Transverse colon (tissue), 4 donors: ENCODE measurements around the gene SERPINB5.

Experiments
- EP300 ChIP-seq: sonication (generic); formaldehyde crosslinking; IDR thresholded peaks from one replicate; pipeline ENCODE4 v1.6.1; 2017; ENCODE audit warnings: antibody characterized with exemption, low read depth
- POLR2A ChIP-seq: fragments of 450-650 bp; IDR thresholded peaks from one replicate; pipeline ENCODE4 v1.6.1; 2016; ENCODE audit warnings: antibody characterized with exemption, mild to moderate bottlenecking, moderate library complexity
- POLR2AphosphoS5 ChIP-seq, 3 donors: sonication (generic); formaldehyde crosslinking; IDR thresholded peaks; one replicate each; pipeline ENCODE4 v1.6.1; 2016; ENCODE audit warnings: antibody characterized with exemption in 3 of 3
- TF ChIP-seq, protein P1 (sequence below), 5 experiments: fragments of 200-600 bp in 3 of 5; fragments of 450-650 bp in 2 of 5; sonication (generic) in 3 of 5; IDR thresholded peaks; 1 replicate in 2 of 5; 2 replicates in 3 of 5; pipeline ENCODE4 v1.5.1; 2016 to 2017; ENCODE audit warnings: antibody characterized with exemption in 5 of 5, inconsistent platforms in 3 of 5, mild to moderate bottlenecking in 2 of 5, moderate library complexity in 1 of 5

DNA sequence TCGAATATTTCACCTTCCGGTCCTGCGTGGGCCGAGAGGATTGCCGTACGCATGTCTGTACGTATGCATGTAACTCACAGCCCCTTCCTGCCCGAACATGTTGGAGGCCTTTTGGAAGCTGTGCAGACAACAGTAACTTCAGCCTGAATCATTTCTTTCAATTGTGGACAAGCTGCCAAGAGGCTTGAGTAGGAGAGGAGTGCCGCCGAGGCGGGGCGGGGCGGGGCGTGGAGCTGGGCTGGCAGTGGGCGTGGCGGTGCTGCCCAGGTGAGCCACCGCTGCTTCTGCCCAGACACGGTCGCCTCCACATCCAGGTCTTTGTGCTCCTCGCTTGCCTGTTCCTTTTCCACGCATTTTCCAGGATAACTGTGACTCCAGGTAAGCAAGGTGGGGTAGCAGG lies at the start of gene SERPINB5:
- TF ChIP-seq, protein P1, sequence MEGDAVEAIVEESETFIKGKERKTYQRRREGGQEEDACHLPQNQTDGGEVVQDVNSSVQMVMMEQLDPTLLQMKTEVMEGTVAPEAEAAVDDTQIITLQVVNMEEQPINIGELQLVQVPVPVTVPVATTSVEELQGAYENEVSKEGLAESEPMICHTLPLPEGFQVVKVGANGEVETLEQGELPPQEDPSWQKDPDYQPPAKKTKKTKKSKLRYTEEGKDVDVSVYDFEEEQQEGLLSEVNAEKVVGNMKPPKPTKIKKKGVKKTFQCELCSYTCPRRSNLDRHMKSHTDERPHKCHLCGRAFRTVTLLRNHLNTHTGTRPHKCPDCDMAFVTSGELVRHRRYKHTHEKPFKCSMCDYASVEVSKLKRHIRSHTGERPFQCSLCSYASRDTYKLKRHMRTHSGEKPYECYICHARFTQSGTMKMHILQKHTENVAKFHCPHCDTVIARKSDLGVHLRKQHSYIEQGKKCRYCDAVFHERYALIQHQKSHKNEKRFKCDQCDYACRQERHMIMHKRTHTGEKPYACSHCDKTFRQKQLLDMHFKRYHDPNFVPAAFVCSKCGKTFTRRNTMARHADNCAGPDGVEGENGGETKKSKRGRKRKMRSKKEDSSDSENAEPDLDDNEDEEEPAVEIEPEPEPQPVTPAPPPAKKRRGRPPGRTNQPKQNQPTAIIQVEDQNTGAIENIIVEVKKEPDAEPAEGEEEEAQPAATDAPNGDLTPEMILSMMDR (IDR thresholded peaks at IDR 0.05) = no peak
- TF ChIP-seq POLR2A (no peak), EP300 (no peak), POLR2AphosphoS5 (IDR thresholded peaks at IDR 0.05) (peak in 2 of 3 donors; percentile 45 to 51)
